Stimulated activated naive CD8-positive, alpha-beta T cell treated with anti-CD3 and anti-CD28 coated beads, Interleukin-15, Interleukin-2, amounts not matched to agents 100 ng/mL and 50 ng/mL, for 24 hours (primary cell): ENCODE data around the gene GPX4.

Source experiments
- H3K27ac Mint-ChIP-seq: one replicate; pipeline ENCODE4 v1.8.0; 2021; ENCODE audit warnings: mild to moderate bottlenecking, mixed read lengths
- H3K27me3 Mint-ChIP-seq: one replicate; pipeline ENCODE4 v1.8.0; 2021; ENCODE audit warnings: mixed read lengths
- H3K36me3 Mint-ChIP-seq: one replicate; pipeline ENCODE4 v1.8.0; 2021; ENCODE audit warnings: low read depth, mixed read lengths
- H3K4me1 Mint-ChIP-seq: one replicate; pipeline ENCODE4 v1.8.0; 2021; ENCODE audit warnings: low read depth, mixed read lengths
- H3K4me3 Mint-ChIP-seq: one replicate; pipeline ENCODE4 v1.8.0; 2021; ENCODE audit warnings: mild to moderate bottlenecking, mixed read lengths
- H3K9me3 Mint-ChIP-seq: one replicate; pipeline ENCODE4 v1.8.0; 2021; ENCODE audit warnings: mixed read lengths

Gene GPX4

DNA sequence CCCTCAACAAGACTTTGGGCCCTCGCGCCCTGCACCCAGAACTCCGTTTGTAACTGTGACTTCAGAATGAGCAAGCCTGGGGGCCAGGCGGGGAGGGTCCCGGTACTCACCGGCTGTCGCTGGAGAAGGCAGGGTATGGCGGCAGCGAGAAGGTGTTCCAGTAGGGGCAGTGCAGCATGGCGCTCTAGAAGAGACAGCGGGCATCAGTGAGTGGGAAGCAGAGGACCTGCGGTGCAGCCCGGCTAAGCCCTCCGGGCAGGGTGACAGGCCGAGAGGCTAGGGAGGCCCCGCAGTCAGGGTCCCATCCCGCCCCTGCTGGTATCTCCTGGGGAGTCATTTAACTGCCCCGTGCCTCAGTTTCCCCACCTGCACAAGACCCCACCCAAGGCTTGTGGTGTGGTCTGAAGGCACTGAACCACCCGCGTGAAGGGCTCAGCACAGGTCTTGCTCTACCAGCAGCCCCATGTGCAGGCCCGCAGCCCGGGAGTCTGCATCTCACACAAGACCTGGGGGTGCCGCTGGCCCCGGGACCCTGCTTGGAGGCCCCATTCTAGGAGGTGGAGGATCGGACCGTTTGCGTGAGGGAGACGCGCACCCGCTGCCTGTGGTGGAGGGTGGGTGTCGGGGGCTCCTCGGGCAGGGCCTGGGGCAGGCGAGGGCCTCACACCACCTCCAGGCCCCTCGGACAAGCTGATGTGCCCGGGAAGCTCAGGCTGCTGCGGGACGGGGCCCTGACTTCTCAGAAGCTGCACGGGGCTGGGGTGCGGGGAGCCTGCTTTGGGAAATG is 45.7 kb downstream of the GPX4 start:
- Mint-ChIP-seq H3K4me1 (peaks cover 3% of the 10 kb centered on the region), H3K27ac (no peak overlapping the region), H3K27me3 (no peaks in the 10 kb centered on the region), H3K4me3 (no peak overlapping the region), H3K36me3 (peaks cover 13% of the 10 kb centered on the region), H3K9me3 (no peaks in the 10 kb centered on the region)

- Mint-ChIP-seq H3K4me3 (no peak overlapping the region), H3K27me3 (no peaks in the 10 kb centered on the region), H3K36me3 (peaks cover 7% of the 10 kb centered on the region), H3K27ac (no peak overlapping the region), H3K9me3 (no peaks in the 10 kb centered on the region), H3K4me1 (no peaks in the 10 kb centered on the region)
These were observed 46.7 kb downstream of the GPX4 start for GRCh38 chr19:1150333-1151036.

DNA sequence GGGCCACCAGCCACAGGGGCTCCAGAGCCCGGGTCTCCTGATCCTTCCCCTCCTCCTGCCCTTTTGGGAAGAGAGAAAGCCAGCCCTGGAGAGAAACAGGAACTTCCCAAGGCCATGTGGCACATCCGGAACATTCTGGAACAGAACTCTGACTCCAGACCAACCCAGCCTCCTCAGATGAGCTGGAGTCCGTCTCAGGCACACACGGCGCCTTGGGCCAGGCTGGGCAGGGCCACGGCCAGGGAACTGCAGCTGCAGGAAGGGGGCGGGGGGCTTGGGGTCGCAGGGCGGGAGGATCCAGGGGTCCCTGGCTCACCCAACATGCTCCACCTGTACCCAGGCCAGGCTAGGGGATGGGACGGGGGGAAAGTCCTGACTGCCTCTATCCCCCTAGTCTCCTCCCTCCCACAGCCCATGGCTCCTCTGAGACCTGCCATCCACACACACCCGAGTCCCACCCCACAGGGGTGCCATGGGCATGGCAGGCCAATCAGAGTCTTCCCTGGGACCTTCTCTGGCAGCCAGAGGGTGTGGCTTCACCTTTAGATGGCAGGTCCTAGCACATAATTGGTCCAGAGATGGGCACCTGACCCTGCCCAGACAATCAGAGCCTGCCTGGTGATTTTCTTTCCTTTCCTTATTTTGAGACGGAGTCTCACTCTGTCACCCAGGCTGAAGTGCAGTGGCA is 47.4 kb downstream of the GPX4 start:
- no peaks in the 10 kb centered on the region for H3K4me1 Mint-ChIP-seq
- no peak overlapping the region for H3K4me3 Mint-ChIP-seq
- no peaks in the 10 kb centered on the region for H3K27me3 Mint-ChIP-seq
- peaks cover 3% of the 10 kb centered on the region for H3K36me3 Mint-ChIP-seq
- H3K27ac Mint-ChIP-seq: no peak overlapping the region
- no peaks in the 10 kb centered on the region for H3K9me3 Mint-ChIP-seq

DNA sequence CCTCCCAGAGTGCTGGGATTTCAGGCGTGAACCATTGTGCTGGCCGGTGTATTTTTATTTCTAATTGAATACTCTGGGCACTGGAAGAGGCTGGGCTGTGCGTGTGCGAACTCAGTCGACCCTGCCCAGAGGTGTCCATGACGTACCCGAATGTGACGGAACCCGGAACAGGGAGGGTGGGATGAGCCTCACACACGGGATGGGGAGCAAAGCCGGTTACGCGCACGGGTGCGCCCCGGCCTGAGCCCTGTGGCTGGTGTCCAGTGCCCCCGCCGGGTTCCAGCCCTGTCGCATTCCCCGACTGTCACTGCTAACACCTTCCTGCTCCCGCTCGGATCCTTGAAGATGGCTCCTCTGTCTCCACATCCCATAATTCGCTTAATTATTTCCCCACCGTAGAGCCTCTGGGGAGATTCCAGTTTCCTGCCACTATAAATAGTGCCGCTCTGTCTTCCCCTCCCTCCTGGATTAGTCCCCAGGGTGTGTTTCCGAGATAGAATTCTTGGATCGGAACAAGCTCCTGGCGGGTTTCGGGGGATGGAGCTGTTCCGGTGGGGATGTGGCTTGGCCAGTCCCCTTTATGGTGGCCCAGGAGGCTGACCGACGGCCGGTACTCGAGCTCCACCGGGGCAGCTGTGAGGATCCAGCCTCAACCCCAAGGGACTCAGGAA is 48.3 kb downstream of the GPX4 start:
- Mint-ChIP-seq H3K27me3 (no peaks in the 10 kb centered on the region), H3K9me3 (no peaks in the 10 kb centered on the region), H3K36me3 (peaks cover 3% of the 10 kb centered on the region), H3K27ac (no peak overlapping the region), H3K4me1 (no peaks in the 10 kb centered on the region), H3K4me3 (no peak overlapping the region)

DNA sequence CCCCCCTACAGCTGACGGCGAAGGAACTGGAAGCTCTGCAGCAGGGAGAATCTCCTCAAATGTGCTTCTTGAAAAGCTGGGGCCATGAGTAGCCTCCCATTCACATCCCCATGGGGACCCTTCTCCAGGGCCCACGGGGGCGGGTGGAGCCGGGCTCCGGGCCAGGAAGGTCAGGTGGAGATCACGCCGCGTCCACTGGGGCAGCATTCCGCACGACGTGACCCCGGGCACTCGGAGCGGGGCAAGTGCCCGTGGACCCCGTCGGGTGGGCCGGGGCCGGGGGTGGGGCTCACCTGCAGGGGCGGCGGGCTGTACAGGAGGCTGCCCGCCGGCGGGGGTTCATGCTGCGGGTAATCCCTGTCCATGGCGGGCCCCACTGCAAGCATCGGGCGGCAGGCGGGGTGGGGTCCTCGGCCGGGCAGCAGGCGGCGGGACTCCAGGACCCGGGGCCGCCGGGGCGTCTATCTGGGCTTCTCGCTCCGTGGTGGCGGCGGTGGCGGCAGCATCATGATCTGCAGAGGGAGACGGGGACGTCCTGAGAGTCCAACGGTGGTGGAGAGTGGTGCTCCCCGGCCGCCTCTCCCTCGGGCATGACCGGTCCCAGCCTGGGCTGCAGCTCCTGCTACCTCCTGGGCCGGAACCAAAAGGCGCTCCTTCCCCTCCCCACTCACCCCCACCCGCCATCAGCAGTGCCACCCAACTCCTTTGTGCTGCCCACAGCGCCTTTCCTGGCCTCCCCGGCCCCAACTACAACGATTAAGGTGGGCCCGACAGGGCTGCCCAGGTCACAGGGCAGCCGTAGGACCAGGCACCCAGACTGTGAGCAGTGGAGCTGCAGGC is 50.3 kb downstream of the GPX4 start:
- no peak overlapping the region for H3K27ac Mint-ChIP-seq
- no peaks in the 10 kb centered on the region for H3K4me1 Mint-ChIP-seq
- H3K36me3 Mint-ChIP-seq: peaks cover 3% of the 10 kb centered on the region
- no peaks in the 10 kb centered on the region for H3K27me3 Mint-ChIP-seq
- H3K4me3 Mint-ChIP-seq: no peak overlapping the region
- no peaks in the 10 kb centered on the region for H3K9me3 Mint-ChIP-seq

GRCh38 chr19:1154731-1155351 is 51.0 kb downstream of the GPX4 start:
- Mint-ChIP-seq H3K36me3 (peaks cover 3% of the 10 kb centered on the region), H3K27ac (no peak overlapping the region), H3K4me3 (no peak overlapping the region), H3K4me1 (no peaks in the 10 kb centered on the region), H3K9me3 (no peaks in the 10 kb centered on the region), H3K27me3 (no peaks in the 10 kb centered on the region)

- no peak overlapping the region for H3K4me3 Mint-ChIP-seq
- H3K27ac Mint-ChIP-seq: no peak overlapping the region
- H3K36me3 Mint-ChIP-seq: peaks cover 3% of the 10 kb centered on the region
- H3K9me3 Mint-ChIP-seq: no peaks in the 10 kb centered on the region
- H3K27me3 Mint-ChIP-seq: no peaks in the 10 kb centered on the region
- no peaks in the 10 kb centered on the region for H3K4me1 Mint-ChIP-seq
These were observed 51.8 kb downstream of the GPX4 start for GRCh38 chr19:1155352-1156304.
